Naive thymus-derived CD4-positive, alpha-beta T cell (primary cell): ENCODE measurements around the gene ABI3BP. TPM values are rescaled to one million over a fixed set of nuclear protein-coding genes. Genes with fewer than 3 reads are reported as not detected.

Source experiments
- ATAC-seq: fragments of 150-1000 bp; cut with Tn5 transposase; 2 replicates; pipeline ENCODE4 v1.10.0; 2021; ENCODE audit warnings: mild to moderate bottlenecking, moderate library complexity
- CTCF ChIA-PET: fragments of 350-600 bp; sonication (Branson Sonifier 250); formaldehyde crosslinking; loops from one replicate; lab custom pipeline; 2021; ENCODE audit warnings: antibody characterized with exemption; lab: Charles Lee
- POLR2A ChIA-PET: fragments of 350-600 bp; sonication (Branson Sonifier 250); formaldehyde crosslinking; loops from one replicate; lab custom pipeline; 2021; ENCODE audit warnings: antibody characterized with exemption, inconsistent platforms; lab: Charles Lee
- DNase-seq, 9 donors: peaks; one replicate each; pipeline versions ENCODE4 v3.0.0 to v3.0.0-alpha.2; 2020 to 2022; ENCODE audit warnings: mixed read lengths in 1 of 9
- H3K27ac ChIP-seq: one replicate; pipeline ENCODE4 v1.7.0; 2013; ENCODE audit warnings: mild to moderate bottlenecking, low read depth, low read length, moderate library complexity
- H3K27me3 ChIP-seq, 2 donors: one replicate each; pipeline ENCODE4 v1.7.0; 2013; ENCODE audit warnings: low read length in 2 of 2, mild to moderate bottlenecking in 2 of 2, moderate library complexity in 2 of 2; ENCODE audit not compliant: control insufficient read depth in 2 of 2, insufficient read depth in 2 of 2
- H3K36me3 ChIP-seq, 3 experiments: 1 replicate in 2 of 3; 2 replicates in 1 of 3; pipeline ENCODE4 v1.7.0; 2013; ENCODE audit warnings: low read length in 3 of 3, mild to moderate bottlenecking in 3 of 3, moderate library complexity in 1 of 3; ENCODE audit not compliant: insufficient read depth in 3 of 3, control insufficient read depth in 2 of 3
- H3K4me1 ChIP-seq, 2 donors: one replicate each; pipeline ENCODE4 v1.7.0; 2013; ENCODE audit warnings: low read length in 2 of 2, mild to moderate bottlenecking in 2 of 2, moderate library complexity in 1 of 2; ENCODE audit not compliant: control insufficient read depth in 2 of 2, insufficient read depth in 2 of 2
- H3K4me3 ChIP-seq: 2 replicates; pipeline ENCODE4 v1.7.0; 2013; ENCODE audit warnings: mild to moderate bottlenecking, low read length
- H3K9me3 ChIP-seq, 3 experiments: 1 replicate in 2 of 3; 2 replicates in 1 of 3; pipeline ENCODE4 v1.7.0; 2013; ENCODE audit warnings: low read length in 3 of 3; ENCODE audit not compliant: control insufficient read depth in 2 of 3
- H3K27ac Mint-ChIP-seq, 9 donors: one replicate each; pipeline ENCODE4 v1.8.0; 2020 to 2022; ENCODE audit warnings: mixed read lengths in 9 of 9, mild to moderate bottlenecking in 8 of 9, moderate library complexity in 5 of 9, inconsistent platforms in 2 of 9
- H3K27me3 Mint-ChIP-seq, 5 donors: one replicate each; pipeline ENCODE4 v1.8.0; 2021 to 2022; ENCODE audit warnings: mixed read lengths in 5 of 5, mild to moderate bottlenecking in 1 of 5
- H3K36me3 Mint-ChIP-seq, 5 donors: one replicate each; pipeline ENCODE4 v1.8.0; 2020 to 2022; ENCODE audit warnings: mixed read lengths in 5 of 5, mild to moderate bottlenecking in 3 of 5, inconsistent platforms in 1 of 5
- H3K4me1 Mint-ChIP-seq, 7 donors: one replicate each; pipeline ENCODE4 v1.8.0; 2020 to 2022; ENCODE audit warnings: mixed read lengths in 7 of 7, mild to moderate bottlenecking in 3 of 7, inconsistent platforms in 1 of 7
- H3K4me3 Mint-ChIP-seq, 10 donors: one replicate each; pipeline ENCODE4 v1.8.0; 2020 to 2022; ENCODE audit warnings: mild to moderate bottlenecking in 10 of 10, mixed read lengths in 10 of 10, moderate library complexity in 6 of 10, inconsistent platforms in 2 of 10
- H3K9me3 Mint-ChIP-seq, 11 donors: one replicate each; pipeline ENCODE4 v1.8.0; 2020 to 2022; ENCODE audit warnings: mixed read lengths in 11 of 11, mild to moderate bottlenecking in 4 of 11, inconsistent platforms in 1 of 11, moderate library complexity in 1 of 11
- intact Hi-C, 2 donors: fragments of 100-400 bp; cut with micrococcal nuclease; formaldehyde crosslinking; loops; one replicate each; pipeline ENCODE4 v1.15.1; 2023
- polyA plus RNA-seq, 2 donors: library from polyadenylated mRNA; unstranded; fragments of 300-500 nt; fragmentation: Illumina TruSeq; gene quantifications; one replicate each; pipeline ENCODE4 v1.2.3, GENCODE V29; 2021
- total RNA-seq, 6 experiments: library from RNA in 5 of 6; stranded (reverse) in 5 of 6; gene quantifications; 1 replicate in 5 of 6; 2 replicates in 1 of 6; pipeline ENCODE4 v1.2.3 and lab custom pipeline; 2021 to 2026

Gene ABI3BP
- total and polyA plus RNA-seq, 7 experiments from 2014 or later, result not detected

- Mint-ChIP-seq H3K36me3 (no peaks in the 10 kb centered on the region), H3K4me3 (no peak overlapping the region), H3K27me3 (peaks cover 6 to 40% (median 29%) of the 10 kb centered on the region in 5 donors), H3K9me3 (peaks cover 0 to 4% (median 0%) of the 10 kb centered on the region in 11 donors), H3K4me1 (peaks cover 0 to 2% (median 0%) of the 10 kb centered on the region in 7 donors), H3K27ac (no peak overlapping the region)
- no peak for DNase-seq
- no peaks in the 10 kb centered on the region for H3K36me3 ChIP-seq
- CTCF ChIA-PET, result no interaction called here
- no peak overlapping the region for H3K27ac ChIP-seq
- POLR2A ChIA-PET, result no interaction called here
- H3K4me1 ChIP-seq, result no peaks in the 10 kb centered on the region
- no peaks in the 10 kb centered on the region for H3K27me3 ChIP-seq
- no peak overlapping the region for H3K4me3 ChIP-seq
- intact Hi-C loops, result no loop called here
- no peak for ATAC-seq
- H3K9me3 ChIP-seq, result no peaks in the 10 kb centered on the region
These were observed 177.6 kb downstream of the ABI3BP start for GRCh38 chr3:100815583-100815982.

- Mint-ChIP-seq H3K36me3 (no peaks in the 10 kb centered on the region), H3K27ac (no peak overlapping the region), H3K9me3 (peaks cover 0 to 4% (median 0%) of the 10 kb centered on the region in 11 donors), H3K4me1 (no peaks in the 10 kb centered on the region), H3K27me3 (peaks cover 6 to 46% (median 25%) of the 10 kb centered on the region in 5 donors), H3K4me3 (no peak overlapping the region)
- ChIA-PET POLR2A (no interaction called here), CTCF (no interaction called here)
- H3K36me3 ChIP-seq, result no peaks in the 10 kb centered on the region
- no peaks in the 10 kb centered on the region for H3K9me3 ChIP-seq
- intact Hi-C loops, result no loop called here
- no peak for ATAC-seq
- H3K27me3 ChIP-seq, result no peaks in the 10 kb centered on the region
- H3K4me3 ChIP-seq, result no peak overlapping the region
- DNase-seq, result no peak
- H3K4me1 ChIP-seq, result no peaks in the 10 kb centered on the region
- no peak overlapping the region for H3K27ac ChIP-seq
These were observed 179.4 kb downstream of the ABI3BP start for GRCh38 chr3:100813828-100814227.

GRCh38 chr3:100811779-100812507, 181.3 kb downstream of the ABI3BP start:
- intact Hi-C loops, result no loop called here
- Mint-ChIP-seq H3K4me3 (no peak overlapping the region), H3K4me1 (no peaks in the 10 kb centered on the region), H3K27ac (no peak overlapping the region), H3K36me3 (no peaks in the 10 kb centered on the region), H3K9me3 (peaks cover 0 to 4% (median 0%) of the 10 kb centered on the region in 11 donors), H3K27me3 (peaks cover 6 to 43% (median 30%) of the 10 kb centered on the region in 5 donors)
- no peak for ATAC-seq
- Histone ChIP-seq H3K27me3 (no peaks in the 10 kb centered on the region), H3K36me3 (no peaks in the 10 kb centered on the region), H3K9me3 (no peaks in the 10 kb centered on the region), H3K27ac (no peak overlapping the region), H3K4me3 (no peak overlapping the region), H3K4me1 (no peaks in the 10 kb centered on the region)
- POLR2A ChIA-PET, result no interaction called here
- DNase-seq, result no peak
- CTCF ChIA-PET, result no interaction called here

GRCh38 chr3:100810671-100811070, 182.6 kb downstream of the ABI3BP start:
- H3K4me3 Mint-ChIP-seq, result no peak overlapping the region
- Histone ChIP-seq H3K27me3 (peaks cover 0 to 2% of the 10 kb centered on the region in 2 donors), H3K4me3 (no peak overlapping the region), H3K9me3 (no peaks in the 10 kb centered on the region), H3K4me1 (no peaks in the 10 kb centered on the region), H3K27ac (no peak overlapping the region), H3K36me3 (no peaks in the 10 kb centered on the region)
- intact Hi-C loops, result no loop called here
- peaks cover 0 to 4% (median 0%) of the 10 kb centered on the region in 11 donors for H3K9me3 Mint-ChIP-seq
- H3K4me1 Mint-ChIP-seq, result no peaks in the 10 kb centered on the region
- H3K27ac Mint-ChIP-seq, result no peak overlapping the region
- POLR2A ChIA-PET, result no interaction called here
- no peaks in the 10 kb centered on the region for H3K36me3 Mint-ChIP-seq
- ATAC-seq, result no peak
- peaks cover 0 to 39% (median 25%) of the 10 kb centered on the region in 5 donors for H3K27me3 Mint-ChIP-seq
- no peak for DNase-seq
- CTCF ChIA-PET, result no interaction called here

- ChIA-PET CTCF (no interaction called here), POLR2A (no interaction called here)
- no peaks in the 10 kb centered on the region for H3K9me3 ChIP-seq
- H3K4me1 ChIP-seq, result no peaks in the 10 kb centered on the region
- no peak for DNase-seq
- Mint-ChIP-seq H3K9me3 (no peaks in the 10 kb centered on the region), H3K36me3 (no peaks in the 10 kb centered on the region), H3K4me3 (no peak overlapping the region), H3K27ac (no peak overlapping the region), H3K27me3 (peaks cover 0 to 39% (median 19%) of the 10 kb centered on the region in 5 donors), H3K4me1 (no peaks in the 10 kb centered on the region)
- no peak for ATAC-seq
- intact Hi-C loops, result no loop called here
- no peak overlapping the region for H3K4me3 ChIP-seq
- H3K36me3 ChIP-seq, result no peaks in the 10 kb centered on the region
- peaks cover 0 to 2% of the 10 kb centered on the region in 2 donors for H3K27me3 ChIP-seq
- H3K27ac ChIP-seq, result no peak overlapping the region
These were observed 188.6 kb downstream of the ABI3BP start for GRCh38 chr3:100804631-100805030.

- intact Hi-C loops, result no loop called here
- H3K27me3 Mint-ChIP-seq, result peaks cover 0 to 32% (median 17%) of the 10 kb centered on the region in 5 donors
- H3K4me3 ChIP-seq, result no peak overlapping the region
- no peaks in the 10 kb centered on the region for H3K36me3 ChIP-seq
- H3K27ac ChIP-seq, result no peak overlapping the region
- H3K4me3 Mint-ChIP-seq, result no peak overlapping the region
- no peaks in the 10 kb centered on the region for H3K9me3 ChIP-seq
- ATAC-seq (no peak), DNase-seq (no peak)
- ChIA-PET CTCF (no interaction called here), POLR2A (no interaction called here)
- no peaks in the 10 kb centered on the region for H3K4me1 ChIP-seq
- H3K27ac Mint-ChIP-seq, result no peak overlapping the region
- no peaks in the 10 kb centered on the region for H3K4me1 Mint-ChIP-seq
- H3K36me3 Mint-ChIP-seq, result no peaks in the 10 kb centered on the region
- H3K27me3 ChIP-seq, result peaks cover 0 to 2% of the 10 kb centered on the region in 2 donors
- no peaks in the 10 kb centered on the region for H3K9me3 Mint-ChIP-seq
These were observed 189.5 kb downstream of the ABI3BP start for GRCh38 chr3:100803711-100804110.

- Histone ChIP-seq H3K27ac (no peak overlapping the region), H3K9me3 (no peaks in the 10 kb centered on the region), H3K36me3 (no peaks in the 10 kb centered on the region), H3K4me1 (no peaks in the 10 kb centered on the region), H3K4me3 (no peak overlapping the region), H3K27me3 (peaks cover 0 to 2% of the 10 kb centered on the region in 2 donors)
- Mint-ChIP-seq H3K4me3 (no peak overlapping the region), H3K27me3 (peaks cover 0 to 27% (median 12%) of the 10 kb centered on the region in 5 donors), H3K36me3 (no peaks in the 10 kb centered on the region), H3K9me3 (no peaks in the 10 kb centered on the region), H3K4me1 (no peaks in the 10 kb centered on the region), H3K27ac (no peak overlapping the region)
- no peak for DNase-seq
- intact Hi-C loops, result no loop called here
- CTCF ChIA-PET, result no interaction called here
- no peak for ATAC-seq
- POLR2A ChIA-PET, result no interaction called here
These were observed 191.1 kb downstream of the ABI3BP start for GRCh38 chr3:100802126-100802525.
